Measurements from ENCODE around the gene TEPSIN.

DNA sequence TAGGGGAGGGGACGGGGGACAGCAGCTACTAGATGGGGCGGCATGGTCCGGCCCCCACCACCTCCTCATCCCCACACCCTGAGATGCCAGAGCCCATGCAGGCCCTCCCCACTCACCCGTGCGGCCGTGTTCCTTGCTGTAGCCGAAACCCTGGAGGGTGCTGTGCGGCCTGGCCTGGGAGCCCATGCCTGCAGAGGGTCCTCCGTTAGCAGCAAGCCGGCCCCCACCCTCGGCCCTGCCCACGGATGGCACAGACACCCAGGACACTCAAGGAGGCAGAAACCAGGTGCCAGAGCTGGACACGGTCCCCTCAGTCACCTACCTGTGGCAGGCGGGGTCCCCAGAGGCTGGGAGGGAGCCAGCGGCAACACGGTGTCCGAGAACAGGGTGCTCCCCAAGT, 5.5 kb downstream of the TEPSIN start:
- TF ChIP-seq CTCF (IDR thresholded peaks at IDR 0.05) (no peak), ZFX (IDR thresholded peaks at IDR 0.05; ENCODE audit: borderline replicate concordance) (no peak)
